OCI-LY7 (cell line): ENCODE measurements around the gene RNF133.

Experiments used
- EZH2phosphoT487 ChIP-seq: fragments of 200-600 bp; sonication (generic); IDR thresholded peaks from 2 replicates; pipeline ENCODE4 v1.6.1; 2018; ENCODE audit warnings: low read depth, borderline replicate concordance, mild to moderate bottlenecking, mixed run types, antibody characterized with exemption, low read length, moderate library complexity, mixed read lengths
- TF ChIP-seq, protein P1 (sequence below): fragments of 200-600 bp; sonication (generic); conservative IDR thresholded peaks from 2 replicates; pipeline ENCODE4 v1.5.1; 2014; ENCODE audit warnings: mild to moderate bottlenecking, antibody characterized with exemption, low read length, moderate library complexity, mixed read lengths

DNA sequence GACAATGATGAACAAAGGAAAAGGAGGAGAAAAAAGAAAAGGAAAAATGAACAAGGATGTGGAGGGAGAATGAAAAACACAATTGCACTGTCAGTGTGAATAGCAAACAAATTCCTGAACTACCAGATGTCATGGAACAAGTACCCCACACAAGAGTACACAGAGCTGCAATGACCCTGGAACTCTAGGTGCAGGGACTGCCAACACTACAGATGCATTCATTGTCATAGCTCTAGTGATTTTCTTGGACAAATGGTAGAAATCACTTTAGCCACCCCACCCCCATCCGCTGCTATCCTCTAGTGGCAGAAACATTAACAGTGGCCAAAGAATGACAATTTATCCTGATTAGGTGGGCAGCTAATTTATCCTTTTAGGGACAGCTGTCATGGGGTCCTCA lies 3.1 kb downstream of the RNF133 start:
- TF ChIP-seq, protein P1, sequence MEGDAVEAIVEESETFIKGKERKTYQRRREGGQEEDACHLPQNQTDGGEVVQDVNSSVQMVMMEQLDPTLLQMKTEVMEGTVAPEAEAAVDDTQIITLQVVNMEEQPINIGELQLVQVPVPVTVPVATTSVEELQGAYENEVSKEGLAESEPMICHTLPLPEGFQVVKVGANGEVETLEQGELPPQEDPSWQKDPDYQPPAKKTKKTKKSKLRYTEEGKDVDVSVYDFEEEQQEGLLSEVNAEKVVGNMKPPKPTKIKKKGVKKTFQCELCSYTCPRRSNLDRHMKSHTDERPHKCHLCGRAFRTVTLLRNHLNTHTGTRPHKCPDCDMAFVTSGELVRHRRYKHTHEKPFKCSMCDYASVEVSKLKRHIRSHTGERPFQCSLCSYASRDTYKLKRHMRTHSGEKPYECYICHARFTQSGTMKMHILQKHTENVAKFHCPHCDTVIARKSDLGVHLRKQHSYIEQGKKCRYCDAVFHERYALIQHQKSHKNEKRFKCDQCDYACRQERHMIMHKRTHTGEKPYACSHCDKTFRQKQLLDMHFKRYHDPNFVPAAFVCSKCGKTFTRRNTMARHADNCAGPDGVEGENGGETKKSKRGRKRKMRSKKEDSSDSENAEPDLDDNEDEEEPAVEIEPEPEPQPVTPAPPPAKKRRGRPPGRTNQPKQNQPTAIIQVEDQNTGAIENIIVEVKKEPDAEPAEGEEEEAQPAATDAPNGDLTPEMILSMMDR, result no peak
- no peak for TF ChIP-seq EZH2phosphoT487
